Fibroblast of lung (primary cell): ENCODE measurements around the gene VCAN.

Source experiments
- EZH2 ChIP-seq: IDR thresholded peaks from 2 replicates; pipeline ENCODE4 v1.5.1; 2012; ENCODE audit warnings: low read length, control low read depth, mild to moderate bottlenecking; ENCODE audit errors: missing control alignments
- TF ChIP-seq, protein P1 (sequence below), 2 donors: IDR thresholded peaks in 1 of 2; conservative IDR thresholded peaks in 1 of 2; 1 replicate in 1 of 2; 2 replicates in 1 of 2; pipeline ENCODE4 v1.5.1; 2011 to 2012; ENCODE audit warnings: low read length in 2 of 2, control low read depth in 1 of 2, inconsistent platforms in 1 of 2, low read depth in 1 of 2, mild to moderate bottlenecking in 1 of 2

DNA sequence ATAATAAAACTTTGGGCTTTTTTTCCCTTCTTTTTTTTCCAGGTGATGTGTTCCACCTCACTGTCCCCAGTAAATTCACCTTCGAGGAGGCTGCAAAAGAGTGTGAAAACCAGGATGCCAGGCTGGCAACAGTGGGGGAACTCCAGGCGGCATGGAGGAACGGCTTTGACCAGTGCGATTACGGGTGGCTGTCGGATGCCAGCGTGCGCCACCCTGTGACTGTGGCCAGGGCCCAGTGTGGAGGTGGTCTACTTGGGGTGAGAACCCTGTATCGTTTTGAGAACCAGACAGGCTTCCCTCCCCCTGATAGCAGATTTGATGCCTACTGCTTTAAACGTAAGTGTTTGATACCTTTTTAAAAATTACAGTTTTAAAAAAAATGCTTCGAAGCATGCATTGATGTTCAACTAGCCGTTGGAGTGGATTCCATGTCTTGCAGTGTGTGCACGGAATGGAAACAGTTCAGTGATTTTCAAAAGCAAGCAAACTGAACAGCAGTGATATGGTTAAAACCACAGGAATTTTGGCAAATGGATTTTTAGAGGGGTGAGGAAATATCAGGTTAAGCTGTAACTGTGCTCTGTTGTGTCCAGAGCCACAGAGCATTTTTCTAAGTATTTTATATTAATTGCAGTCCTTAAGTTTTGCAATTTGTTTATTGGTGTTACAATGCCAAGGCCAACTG, 40.7 kb downstream of the VCAN start:
- TF ChIP-seq, protein P1, sequence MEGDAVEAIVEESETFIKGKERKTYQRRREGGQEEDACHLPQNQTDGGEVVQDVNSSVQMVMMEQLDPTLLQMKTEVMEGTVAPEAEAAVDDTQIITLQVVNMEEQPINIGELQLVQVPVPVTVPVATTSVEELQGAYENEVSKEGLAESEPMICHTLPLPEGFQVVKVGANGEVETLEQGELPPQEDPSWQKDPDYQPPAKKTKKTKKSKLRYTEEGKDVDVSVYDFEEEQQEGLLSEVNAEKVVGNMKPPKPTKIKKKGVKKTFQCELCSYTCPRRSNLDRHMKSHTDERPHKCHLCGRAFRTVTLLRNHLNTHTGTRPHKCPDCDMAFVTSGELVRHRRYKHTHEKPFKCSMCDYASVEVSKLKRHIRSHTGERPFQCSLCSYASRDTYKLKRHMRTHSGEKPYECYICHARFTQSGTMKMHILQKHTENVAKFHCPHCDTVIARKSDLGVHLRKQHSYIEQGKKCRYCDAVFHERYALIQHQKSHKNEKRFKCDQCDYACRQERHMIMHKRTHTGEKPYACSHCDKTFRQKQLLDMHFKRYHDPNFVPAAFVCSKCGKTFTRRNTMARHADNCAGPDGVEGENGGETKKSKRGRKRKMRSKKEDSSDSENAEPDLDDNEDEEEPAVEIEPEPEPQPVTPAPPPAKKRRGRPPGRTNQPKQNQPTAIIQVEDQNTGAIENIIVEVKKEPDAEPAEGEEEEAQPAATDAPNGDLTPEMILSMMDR (conservative IDR thresholded peaks at IDR 0.05 in 1 of 2, IDR thresholded peaks at IDR 0.05 in 1 of 2; ENCODE audit: low read depth in 1 of 2, low read length in 2 of 2), result no peak
- TF ChIP-seq EZH2, result no peak
